GM23338 (cell line): ENCODE results near the gene CTBP2. TPM values are rescaled to one million over a fixed set of nuclear protein-coding genes. Genes with fewer than 3 reads are reported as not detected.

Source experiments
- ATAC-seq: fragments of 200-7000 bp; cut with Tn5 transposase; 3 replicates; pipeline ENCODE4 v1.9.1; 2020
- DNase-seq: peaks from one replicate; pipeline ENCODE4 v3.0.0-alpha.2; 2015; ENCODE audit warnings: low spot score
- H2AFZ ChIP-seq: fragments of 200-600 bp; sonication (generic); 2 replicates; pipeline ENCODE4 v1.8.0; 2016; ENCODE audit warnings: antibody characterized with exemption, mild to moderate bottlenecking, moderate library complexity
- H3F3A ChIP-seq: fragments of 200-600 bp; sonication (generic); replicated peaks from 2 replicates; pipeline ENCODE4 v1.8.0; 2017; ENCODE audit warnings: antibody characterized with exemption, mixed run types, low read depth
- H3K27ac ChIP-seq: fragments of 200-600 bp; sonication (generic); 2 replicates; pipeline ENCODE4 v1.6.1; 2016; ENCODE audit warnings: low read depth
- H3K27me3 ChIP-seq: fragments of 200-600 bp; sonication (generic); 2 replicates; pipeline ENCODE4 v1.8.0; 2016; ENCODE audit warnings: mild to moderate bottlenecking, mixed run types, moderate library complexity; ENCODE audit not compliant: insufficient read depth
- H3K36me3 ChIP-seq: fragments of 200-600 bp; sonication (generic); 2 replicates; pipeline ENCODE4 v1.8.0; 2016; ENCODE audit warnings: mild to moderate bottlenecking; ENCODE audit not compliant: insufficient read depth
- H3K4me1 ChIP-seq: fragments of 200-600 bp; sonication (generic); 2 replicates; pipeline ENCODE4 v1.8.0; 2016; ENCODE audit warnings: mild to moderate bottlenecking, moderate library complexity; ENCODE audit not compliant: insufficient read depth
- H3K4me2 ChIP-seq: fragments of 200-600 bp; sonication (generic); 2 replicates; pipeline ENCODE4 v1.7.1; 2017; ENCODE audit warnings: mixed run types
- H3K4me3 ChIP-seq: fragments of 200-600 bp; sonication (generic); 2 replicates; pipeline ENCODE4 v1.6.1; 2016; ENCODE audit warnings: mixed run types
- H3K79me2 ChIP-seq: fragments of 200-600 bp; sonication (generic); replicated peaks from 2 replicates; pipeline ENCODE4 v1.8.0; 2017; ENCODE audit warnings: mild to moderate bottlenecking; ENCODE audit not compliant: insufficient read depth
- H3K9me2 ChIP-seq: fragments of 200-600 bp; sonication (generic); 2 replicates; pipeline ENCODE4 v1.8.0; 2017; ENCODE audit not compliant: insufficient read depth
- H4K20me1 ChIP-seq: fragments of 200-600 bp; sonication (generic); replicated peaks from 2 replicates; pipeline ENCODE4 v1.8.0; 2017; ENCODE audit warnings: mild to moderate bottlenecking; ENCODE audit not compliant: insufficient read depth
- H3K27ac Mint-ChIP-seq: 2 replicates; pipeline ENCODE4 v1.8.0; 2020; ENCODE audit warnings: inconsistent platforms, mild to moderate bottlenecking, moderate library complexity, mixed read lengths
- H3K27me3 Mint-ChIP-seq: 3 replicates; pipeline ENCODE4 v1.8.0; 2022; ENCODE audit warnings: low read depth, mild to moderate bottlenecking, moderate library complexity, mixed read lengths, inconsistent platforms; ENCODE audit not compliant: insufficient read depth, poor library complexity
- H3K36me3 Mint-ChIP-seq: 3 replicates; pipeline ENCODE4 v1.8.0; 2021; ENCODE audit warnings: low read depth, mild to moderate bottlenecking, inconsistent platforms, moderate library complexity, mixed read lengths
- H3K4me1 Mint-ChIP-seq: 3 replicates; pipeline ENCODE4 v1.8.0; 2020; ENCODE audit warnings: mild to moderate bottlenecking, inconsistent platforms, mixed read lengths
- H3K4me3 Mint-ChIP-seq: 3 replicates; pipeline ENCODE4 v1.8.0; 2021; ENCODE audit warnings: moderate library complexity, mild to moderate bottlenecking, inconsistent platforms, mixed read lengths
- H3K9me3 Mint-ChIP-seq: 3 replicates; pipeline ENCODE4 v1.8.0; 2020; ENCODE audit warnings: moderate library complexity, mild to moderate bottlenecking, inconsistent platforms, mixed read lengths
- CREB1 ChIP-seq: fragments of 250-450 bp; sonication (Bioruptor Pico); IDR thresholded peaks from 2 replicates; pipeline ENCODE4 v1.5.0; 2020; ENCODE audit warnings: low read depth, mild to moderate bottlenecking, moderate library complexity
- JUNB ChIP-seq: IDR thresholded peaks from one replicate; pipeline ENCODE4 v1.6.1; 2016; ENCODE audit warnings: antibody characterized with exemption; ENCODE audit not compliant: unreplicated experiment
- NANOG ChIP-seq: IDR thresholded peaks from 2 replicates; pipeline ENCODE4 v1.6.1; 2016; ENCODE audit warnings: antibody characterized with exemption, borderline replicate concordance
- STAT1 ChIP-seq: IDR thresholded peaks from one replicate; pipeline ENCODE4 v1.6.1; 2016; ENCODE audit warnings: antibody characterized with exemption; ENCODE audit not compliant: unreplicated experiment
- ZNF114 ChIP-seq: fragments of 250-450 bp; sonication (Bioruptor Pico); IDR thresholded peaks from 2 replicates; pipeline ENCODE4 v1.5.0; 2020; ENCODE audit warnings: mild to moderate bottlenecking, moderate library complexity
- ZNF331 ChIP-seq: fragments of 250-450 bp; sonication (Bioruptor Pico); IDR thresholded peaks from 2 replicates; pipeline ENCODE4 v1.5.0; 2020; ENCODE audit warnings: low read depth, mild to moderate bottlenecking, moderate library complexity
- polyA plus RNA-seq: library from polyadenylated mRNA; unstranded; fragments of >200 nt; fragmentation: Nextera tagmentation; extraction: Ambion mirVana; gene quantifications from 2 replicates; pipeline ENCODE4 v1.2.1, GENCODE V29; 2016
- total RNA-seq: library from RNA; depleted of rRNA; stranded (reverse); fragments of >200 nt; shearing (Covaris generic); gene quantifications from 2 replicates; pipeline ENCODE4 v1.2.3, GENCODE V29; 2014
- TF ChIP-seq, protein P1 (sequence below): fragments of 250-450 bp; sonication (Bioruptor Pico); IDR thresholded peaks from 2 replicates; pipeline ENCODE4 v1.5.0; 2020; ENCODE audit warnings: mild to moderate bottlenecking, moderate library complexity
- TF ChIP-seq, protein P2 (sequence below): IDR thresholded peaks from 2 replicates; pipeline ENCODE4 v1.6.1; 2016; ENCODE audit warnings: antibody characterized with exemption
- TF ChIP-seq, protein P3 (sequence below): IDR thresholded peaks from one replicate; pipeline ENCODE4 v1.6.1; 2018; ENCODE audit warnings: antibody characterized with exemption; ENCODE audit not compliant: unreplicated experiment
- TF ChIP-seq, protein P4 (sequence below), 2 experiments: fragments of 200-600 bp in 1 of 2; sonication (generic) in 1 of 2; conservative IDR thresholded peaks; 2 replicates each; pipeline versions ENCODE4 v1.5.1 to v1.6.1; 2016 to 2017; ENCODE audit warnings: antibody characterized with exemption in 2 of 2, low read depth in 2 of 2, mild to moderate bottlenecking in 2 of 2, moderate library complexity in 1 of 2

The CTBP2 gene
- total and polyA plus RNA-seq, 2 experiments from 2014 or later, result 133 to 265 TPM

DNA sequence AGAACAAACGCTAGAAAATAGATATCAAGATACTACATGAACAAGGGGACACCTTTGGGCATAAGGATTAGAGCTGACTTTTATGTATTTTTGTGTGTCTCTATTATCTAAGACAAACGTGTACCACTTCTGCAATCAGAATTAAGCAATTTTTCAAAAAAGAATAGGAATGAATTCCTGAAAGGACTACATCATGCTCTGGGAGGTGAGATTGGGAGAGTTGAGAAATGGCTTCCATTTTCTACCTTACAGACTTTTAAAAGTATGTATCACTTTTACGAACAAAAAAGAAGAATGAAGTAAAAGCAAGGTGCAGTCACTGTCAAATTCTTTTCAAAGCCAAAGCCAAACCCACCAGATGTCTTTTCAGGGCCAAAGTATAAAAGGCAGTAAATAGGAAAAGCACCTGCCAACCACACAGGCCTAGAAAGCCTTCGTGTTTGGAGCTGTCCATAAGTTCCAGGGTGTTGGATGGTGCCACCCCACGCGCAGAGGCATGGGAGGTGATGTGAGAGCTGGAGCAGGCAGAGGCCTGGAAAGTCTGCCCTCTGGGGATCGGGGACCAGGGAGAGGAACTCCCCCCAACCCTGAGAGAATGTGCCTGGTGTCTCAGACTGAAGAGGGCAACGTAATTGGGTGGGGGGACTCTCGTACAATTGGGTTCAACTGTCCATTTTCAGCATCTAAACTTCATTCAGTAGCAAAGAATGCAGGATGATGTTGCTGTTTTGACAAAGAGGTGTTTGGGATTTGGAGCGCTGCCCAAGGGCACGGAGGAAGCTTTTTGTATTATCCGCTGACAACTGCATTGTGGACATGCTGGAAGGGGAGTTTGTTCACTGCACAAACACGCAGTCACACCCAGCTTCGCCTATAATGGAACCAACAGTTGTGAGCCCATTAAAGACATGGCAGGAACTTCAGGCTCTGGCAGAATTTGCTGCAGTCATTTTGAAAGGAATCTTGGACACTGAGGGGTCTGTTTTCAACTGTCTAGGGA lies 17.6 kb upstream of the CTBP2 start (continued):
- TF ChIP-seq STAT1, result no peak
- TF ChIP-seq, protein P1, sequence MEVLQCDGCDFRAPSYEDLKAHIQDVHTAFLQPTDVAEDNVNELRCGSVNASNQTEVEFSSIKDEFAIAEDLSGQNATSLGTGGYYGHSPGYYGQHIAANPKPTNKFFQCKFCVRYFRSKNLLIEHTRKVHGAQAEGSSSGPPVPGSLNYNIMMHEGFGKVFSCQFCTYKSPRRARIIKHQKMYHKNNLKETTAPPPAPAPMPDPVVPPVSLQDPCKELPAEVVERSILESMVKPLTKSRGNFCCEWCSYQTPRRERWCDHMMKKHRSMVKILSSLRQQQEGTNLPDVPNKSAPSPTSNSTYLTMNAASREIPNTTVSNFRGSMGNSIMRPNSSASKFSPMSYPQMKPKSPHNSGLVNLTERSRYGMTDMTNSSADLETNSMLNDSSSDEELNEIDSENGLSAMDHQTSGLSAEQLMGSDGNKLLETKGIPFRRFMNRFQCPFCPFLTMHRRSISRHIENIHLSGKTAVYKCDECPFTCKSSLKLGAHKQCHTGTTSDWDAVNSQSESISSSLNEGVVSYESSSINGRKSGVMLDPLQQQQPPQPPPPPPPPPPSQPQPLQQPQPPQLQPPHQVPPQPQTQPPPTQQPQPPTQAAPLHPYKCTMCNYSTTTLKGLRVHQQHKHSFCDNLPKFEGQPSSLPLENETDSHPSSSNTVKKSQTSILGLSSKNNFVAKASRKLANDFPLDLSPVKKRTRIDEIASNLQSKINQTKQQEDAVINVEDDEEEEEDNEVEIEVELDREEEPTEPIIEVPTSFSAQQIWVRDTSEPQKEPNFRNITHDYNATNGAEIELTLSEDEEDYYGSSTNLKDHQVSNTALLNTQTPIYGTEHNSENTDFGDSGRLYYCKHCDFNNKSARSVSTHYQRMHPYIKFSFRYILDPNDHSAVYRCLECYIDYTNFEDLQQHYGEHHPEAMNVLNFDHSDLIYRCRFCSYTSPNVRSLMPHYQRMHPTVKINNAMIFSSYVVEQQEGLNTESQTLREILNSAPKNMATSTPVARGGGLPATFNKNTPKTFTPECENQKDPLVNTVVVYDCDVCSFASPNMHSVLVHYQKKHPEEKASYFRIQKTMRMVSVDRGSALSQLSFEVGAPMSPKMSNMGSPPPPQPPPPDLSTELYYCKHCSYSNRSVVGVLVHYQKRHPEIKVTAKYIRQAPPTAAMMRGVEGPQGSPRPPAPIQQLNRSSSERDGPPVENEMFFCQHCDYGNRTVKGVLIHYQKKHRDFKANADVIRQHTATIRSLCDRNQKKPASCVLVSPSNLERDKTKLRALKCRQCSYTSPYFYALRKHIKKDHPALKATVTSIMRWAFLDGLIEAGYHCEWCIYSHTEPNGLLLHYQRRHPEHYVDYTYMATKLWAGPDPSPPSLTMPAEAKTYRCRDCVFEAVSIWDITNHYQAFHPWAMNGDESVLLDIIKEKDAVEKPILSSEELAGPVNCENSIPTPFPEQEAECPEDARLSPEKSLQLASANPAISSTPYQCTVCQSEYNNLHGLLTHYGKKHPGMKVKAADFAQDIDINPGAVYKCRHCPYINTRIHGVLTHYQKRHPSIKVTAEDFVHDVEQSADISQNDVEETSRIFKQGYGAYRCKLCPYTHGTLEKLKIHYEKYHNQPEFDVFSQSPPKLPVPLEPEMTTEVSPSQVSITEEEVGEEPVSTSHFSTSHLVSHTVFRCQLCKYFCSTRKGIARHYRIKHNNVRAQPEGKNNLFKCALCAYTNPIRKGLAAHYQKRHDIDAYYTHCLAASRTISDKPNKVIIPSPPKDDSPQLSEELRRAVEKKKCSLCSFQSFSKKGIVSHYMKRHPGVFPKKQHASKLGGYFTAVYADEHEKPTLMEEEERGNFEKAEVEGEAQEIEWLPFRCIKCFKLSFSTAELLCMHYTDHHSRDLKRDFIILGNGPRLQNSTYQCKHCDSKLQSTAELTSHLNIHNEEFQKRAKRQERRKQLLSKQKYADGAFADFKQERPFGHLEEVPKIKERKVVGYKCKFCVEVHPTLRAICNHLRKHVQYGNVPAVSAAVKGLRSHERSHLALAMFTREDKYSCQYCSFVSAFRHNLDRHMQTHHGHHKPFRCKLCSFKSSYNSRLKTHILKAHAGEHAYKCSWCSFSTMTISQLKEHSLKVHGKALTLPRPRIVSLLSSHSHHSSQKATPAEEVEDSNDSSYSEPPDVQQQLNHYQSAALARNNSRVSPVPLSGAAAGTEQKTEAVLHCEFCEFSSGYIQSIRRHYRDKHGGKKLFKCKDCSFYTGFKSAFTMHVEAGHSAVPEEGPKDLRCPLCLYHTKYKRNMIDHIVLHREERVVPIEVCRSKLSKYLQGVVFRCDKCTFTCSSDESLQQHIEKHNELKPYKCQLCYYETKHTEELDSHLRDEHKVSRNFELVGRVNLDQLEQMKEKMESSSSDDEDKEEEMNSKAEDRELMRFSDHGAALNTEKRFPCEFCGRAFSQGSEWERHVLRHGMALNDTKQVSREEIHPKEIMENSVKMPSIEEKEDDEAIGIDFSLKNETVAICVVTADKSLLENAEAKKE, result no peak

DNA sequence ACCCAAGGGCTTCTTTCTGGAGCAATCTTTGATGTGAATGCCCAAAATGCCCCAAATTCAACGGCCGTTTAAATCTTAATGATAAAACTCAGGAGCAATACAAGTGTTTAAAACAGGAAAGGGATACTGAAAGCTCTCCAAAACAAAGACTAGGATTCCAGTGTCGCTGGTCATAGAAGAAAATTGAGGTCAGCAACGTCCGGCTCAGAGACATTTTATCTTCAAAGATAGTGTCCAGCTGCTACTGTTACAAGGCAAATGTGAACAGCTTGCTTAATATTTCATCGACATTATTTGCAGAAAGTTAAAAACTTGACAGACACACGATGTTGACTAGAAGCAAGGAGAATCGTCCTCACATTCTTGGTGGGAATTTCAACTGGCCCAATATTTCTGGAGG lies 15.4 kb upstream of the CTBP2 start:
- H3K9me3 Mint-ChIP-seq, result peaks cover 4% of the 10 kb centered on the region; the same call in 2 of the 3 replicates
- H3K79me2 ChIP-seq, result no peaks in the 10 kb centered on the region
- no peak overlapping the region for H3K4me2 ChIP-seq
- H3K27ac ChIP-seq, result no peak overlapping the region
- peaks cover 7% of the 10 kb centered on the region for H3K4me1 Mint-ChIP-seq
- TF ChIP-seq, protein P2, sequence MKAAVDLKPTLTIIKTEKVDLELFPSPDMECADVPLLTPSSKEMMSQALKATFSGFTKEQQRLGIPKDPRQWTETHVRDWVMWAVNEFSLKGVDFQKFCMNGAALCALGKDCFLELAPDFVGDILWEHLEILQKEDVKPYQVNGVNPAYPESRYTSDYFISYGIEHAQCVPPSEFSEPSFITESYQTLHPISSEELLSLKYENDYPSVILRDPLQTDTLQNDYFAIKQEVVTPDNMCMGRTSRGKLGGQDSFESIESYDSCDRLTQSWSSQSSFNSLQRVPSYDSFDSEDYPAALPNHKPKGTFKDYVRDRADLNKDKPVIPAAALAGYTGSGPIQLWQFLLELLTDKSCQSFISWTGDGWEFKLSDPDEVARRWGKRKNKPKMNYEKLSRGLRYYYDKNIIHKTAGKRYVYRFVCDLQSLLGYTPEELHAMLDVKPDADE, result no peak
- TF ChIP-seq ZNF331 (CRISPR knock-in tag) (no peak), ZNF114 (CRISPR knock-in tag) (no peak), STAT1 (no peak), JUNB (no peak), CREB1 (CRISPR knock-in tag) (no peak), NANOG (no peak)
- TF ChIP-seq, protein P3, sequence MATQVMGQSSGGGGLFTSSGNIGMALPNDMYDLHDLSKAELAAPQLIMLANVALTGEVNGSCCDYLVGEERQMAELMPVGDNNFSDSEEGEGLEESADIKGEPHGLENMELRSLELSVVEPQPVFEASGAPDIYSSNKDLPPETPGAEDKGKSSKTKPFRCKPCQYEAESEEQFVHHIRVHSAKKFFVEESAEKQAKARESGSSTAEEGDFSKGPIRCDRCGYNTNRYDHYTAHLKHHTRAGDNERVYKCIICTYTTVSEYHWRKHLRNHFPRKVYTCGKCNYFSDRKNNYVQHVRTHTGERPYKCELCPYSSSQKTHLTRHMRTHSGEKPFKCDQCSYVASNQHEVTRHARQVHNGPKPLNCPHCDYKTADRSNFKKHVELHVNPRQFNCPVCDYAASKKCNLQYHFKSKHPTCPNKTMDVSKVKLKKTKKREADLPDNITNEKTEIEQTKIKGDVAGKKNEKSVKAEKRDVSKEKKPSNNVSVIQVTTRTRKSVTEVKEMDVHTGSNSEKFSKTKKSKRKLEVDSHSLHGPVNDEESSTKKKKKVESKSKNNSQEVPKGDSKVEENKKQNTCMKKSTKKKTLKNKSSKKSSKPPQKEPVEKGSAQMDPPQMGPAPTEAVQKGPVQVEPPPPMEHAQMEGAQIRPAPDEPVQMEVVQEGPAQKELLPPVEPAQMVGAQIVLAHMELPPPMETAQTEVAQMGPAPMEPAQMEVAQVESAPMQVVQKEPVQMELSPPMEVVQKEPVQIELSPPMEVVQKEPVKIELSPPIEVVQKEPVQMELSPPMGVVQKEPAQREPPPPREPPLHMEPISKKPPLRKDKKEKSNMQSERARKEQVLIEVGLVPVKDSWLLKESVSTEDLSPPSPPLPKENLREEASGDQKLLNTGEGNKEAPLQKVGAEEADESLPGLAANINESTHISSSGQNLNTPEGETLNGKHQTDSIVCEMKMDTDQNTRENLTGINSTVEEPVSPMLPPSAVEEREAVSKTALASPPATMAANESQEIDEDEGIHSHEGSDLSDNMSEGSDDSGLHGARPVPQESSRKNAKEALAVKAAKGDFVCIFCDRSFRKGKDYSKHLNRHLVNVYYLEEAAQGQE, result no peak
- TF ChIP-seq, protein P4, sequence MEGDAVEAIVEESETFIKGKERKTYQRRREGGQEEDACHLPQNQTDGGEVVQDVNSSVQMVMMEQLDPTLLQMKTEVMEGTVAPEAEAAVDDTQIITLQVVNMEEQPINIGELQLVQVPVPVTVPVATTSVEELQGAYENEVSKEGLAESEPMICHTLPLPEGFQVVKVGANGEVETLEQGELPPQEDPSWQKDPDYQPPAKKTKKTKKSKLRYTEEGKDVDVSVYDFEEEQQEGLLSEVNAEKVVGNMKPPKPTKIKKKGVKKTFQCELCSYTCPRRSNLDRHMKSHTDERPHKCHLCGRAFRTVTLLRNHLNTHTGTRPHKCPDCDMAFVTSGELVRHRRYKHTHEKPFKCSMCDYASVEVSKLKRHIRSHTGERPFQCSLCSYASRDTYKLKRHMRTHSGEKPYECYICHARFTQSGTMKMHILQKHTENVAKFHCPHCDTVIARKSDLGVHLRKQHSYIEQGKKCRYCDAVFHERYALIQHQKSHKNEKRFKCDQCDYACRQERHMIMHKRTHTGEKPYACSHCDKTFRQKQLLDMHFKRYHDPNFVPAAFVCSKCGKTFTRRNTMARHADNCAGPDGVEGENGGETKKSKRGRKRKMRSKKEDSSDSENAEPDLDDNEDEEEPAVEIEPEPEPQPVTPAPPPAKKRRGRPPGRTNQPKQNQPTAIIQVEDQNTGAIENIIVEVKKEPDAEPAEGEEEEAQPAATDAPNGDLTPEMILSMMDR (conservative IDR thresholded peaks at IDR 0.05; ENCODE audit: low read depth in 2 of 2), result no peak
- H3K36me3 ChIP-seq, result no peaks in the 10 kb centered on the region
- no peak overlapping the region for H3K27ac Mint-ChIP-seq
- no peak overlapping the region for H2AFZ ChIP-seq
- DNase-seq (no peak), ATAC-seq (no peak)
- no peaks in the 10 kb centered on the region for H3K4me1 ChIP-seq
- no peaks in the 10 kb centered on the region for H3F3A ChIP-seq
- no peaks in the 10 kb centered on the region for H3K9me2 ChIP-seq
- H3K4me3 Mint-ChIP-seq, result no peak overlapping the region
- peaks cover 2% of the 10 kb centered on the region for H3K27me3 Mint-ChIP-seq
- H3K36me3 Mint-ChIP-seq, result no peaks in the 10 kb centered on the region
- no peak overlapping the region for H3K4me3 ChIP-seq
- H3K27me3 ChIP-seq, result no peaks in the 10 kb centered on the region
- H4K20me1 ChIP-seq, result no peaks in the 10 kb centered on the region
